Activated CD4-positive, alpha-beta T cell treated with anti-CD3 and anti-CD28 coated beads, Interleukin-2, amount 10 ng/mL, durations not matched to agents 7 days and 5 days (primary cell): ENCODE results near the gene ZFP36L1. TPM values are rescaled to one million over a fixed set of nuclear protein-coding genes. Genes with fewer than 3 reads are reported as not detected.
A peak's percentile ranks its signal among the peaks of the same experiment; 100 is the strongest.
"Not testable (repeated sequence)": the region's sequence is repeated elsewhere in the genome, so short reads cannot be mapped to it uniquely, and the experiment has no call there.

ENCODE experiments used
- CTCF ChIA-PET: fragments of 350-600 bp; sonication (Branson Sonifier 250); formaldehyde crosslinking; loops from one replicate; lab custom pipeline; 2021; ENCODE audit warnings: antibody characterized with exemption; lab: Charles Lee
- POLR2A ChIA-PET: fragments of 350-600 bp; sonication (Branson Sonifier 250); formaldehyde crosslinking; loops from one replicate; lab custom pipeline; 2021; ENCODE audit warnings: antibody characterized with exemption; lab: Charles Lee
- DNase-seq: peaks from one replicate; pipeline ENCODE4 v3.0.0-alpha.2; 2020
- H3K27ac Mint-ChIP-seq: one replicate; pipeline ENCODE4 v1.8.0; 2021; ENCODE audit warnings: mild to moderate bottlenecking, moderate library complexity, mixed read lengths
- H3K27me3 Mint-ChIP-seq: one replicate; pipeline ENCODE4 v1.8.0; 2021; ENCODE audit warnings: mixed read lengths
- H3K36me3 Mint-ChIP-seq: one replicate; pipeline ENCODE4 v1.8.0; 2021; ENCODE audit warnings: low read depth, mixed read lengths
- H3K4me1 Mint-ChIP-seq: one replicate; pipeline ENCODE4 v1.8.0; 2021; ENCODE audit warnings: mixed read lengths
- H3K4me3 Mint-ChIP-seq: one replicate; pipeline ENCODE4 v1.8.0; 2021; ENCODE audit warnings: mild to moderate bottlenecking, moderate library complexity, mixed read lengths
- H3K9me3 Mint-ChIP-seq: one replicate; pipeline ENCODE4 v1.8.0; 2021; ENCODE audit warnings: mixed read lengths
- total RNA-seq, 2 experiments: library from RNA; stranded (reverse); gene quantifications; one replicate each; pipeline ENCODE4 v1.2.3, GENCODE V29; 2021

The ZFP36L1 gene
- total RNA-seq, 2 experiments from 2014 or later: 81.7 to 82.2 TPM

DNA sequence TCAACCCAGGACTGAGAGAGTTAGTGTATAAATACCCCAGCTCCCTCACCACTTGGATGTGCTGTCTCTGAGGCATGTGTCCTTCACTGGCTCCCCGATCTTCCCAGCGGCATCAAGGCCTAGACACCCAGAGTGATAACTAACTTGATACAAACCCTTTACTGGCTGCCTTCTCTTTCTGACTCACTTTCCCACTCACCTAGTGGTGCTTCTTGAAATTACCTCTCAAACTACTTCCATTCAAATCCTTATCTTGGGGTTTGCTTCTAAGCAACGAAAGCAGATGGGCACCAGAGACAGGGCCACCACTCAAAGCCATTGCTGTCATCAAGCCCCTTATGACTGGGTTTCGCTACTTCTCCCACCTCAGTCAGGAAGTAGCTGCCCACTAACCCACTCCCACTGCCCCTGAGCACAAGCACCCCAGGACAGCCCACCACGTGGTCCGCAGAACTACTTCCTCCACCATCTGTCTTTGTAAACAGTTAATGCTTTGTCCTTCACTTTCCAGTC, 17.2 kb downstream of the ZFP36L1 start:
- H3K4me1 Mint-ChIP-seq: peaks cover 67% of the 10 kb centered on the region
- no peaks in the 10 kb centered on the region for H3K27me3 Mint-ChIP-seq
- POLR2A ChIA-PET: no interaction called here
- H3K9me3 Mint-ChIP-seq: peaks cover 10% of the 10 kb centered on the region
- H3K27ac Mint-ChIP-seq: peak overlapping the region; percentile 14
- peaks cover 20% of the 10 kb centered on the region for H3K36me3 Mint-ChIP-seq
- no peak overlapping the region for H3K4me3 Mint-ChIP-seq
- no peak for DNase-seq
- CTCF ChIA-PET: interaction anchor here (0.8 to 3.3 kb wide), 4 partner anchors 9 to 41 kb away, joined by 3 to 13 read pairs (median 6); no protein-coding TSS in a partner anchor

DNA sequence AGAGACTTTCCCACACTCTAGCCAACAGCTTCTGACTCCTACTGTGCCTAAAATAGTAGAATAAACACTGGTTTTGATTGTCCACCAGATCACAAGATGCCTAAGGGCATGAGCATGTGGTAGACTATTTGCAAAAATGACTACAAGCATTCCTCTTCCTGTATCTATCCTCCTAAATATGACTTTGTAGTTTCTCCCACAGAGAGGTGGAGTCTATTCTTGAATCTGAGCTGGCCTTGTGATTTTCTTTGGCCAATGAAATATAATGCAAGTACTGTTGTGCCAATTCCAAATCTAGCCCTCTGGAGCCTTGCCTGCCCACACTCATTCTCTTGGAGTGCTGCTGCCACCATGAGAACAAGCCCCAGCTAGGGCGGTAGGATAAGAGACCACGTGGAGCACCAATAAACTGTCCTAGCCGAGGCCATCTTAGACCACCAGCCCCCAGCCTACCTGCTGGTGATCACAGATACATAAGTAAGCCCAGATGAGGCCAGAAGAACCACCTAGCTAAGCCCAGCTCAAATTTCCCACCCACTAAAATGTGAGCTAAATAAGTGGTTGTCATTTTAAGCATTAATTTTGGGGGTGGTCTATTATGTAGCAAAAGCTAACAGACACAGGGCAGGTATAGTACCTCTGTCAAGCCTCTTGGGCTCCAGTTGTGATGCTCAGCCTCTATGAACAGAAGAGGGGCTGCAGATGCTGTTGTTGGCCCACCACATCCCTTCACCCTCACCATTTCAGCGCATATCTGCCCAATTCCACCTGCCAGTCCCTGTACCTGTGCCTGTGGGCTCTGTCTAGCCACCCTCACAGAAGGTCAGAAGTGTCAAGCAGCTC, 17.9 kb downstream of the ZFP36L1 start:
- peaks cover 65% of the 10 kb centered on the region for H3K4me1 Mint-ChIP-seq
- DNase-seq: no peak

DNA sequence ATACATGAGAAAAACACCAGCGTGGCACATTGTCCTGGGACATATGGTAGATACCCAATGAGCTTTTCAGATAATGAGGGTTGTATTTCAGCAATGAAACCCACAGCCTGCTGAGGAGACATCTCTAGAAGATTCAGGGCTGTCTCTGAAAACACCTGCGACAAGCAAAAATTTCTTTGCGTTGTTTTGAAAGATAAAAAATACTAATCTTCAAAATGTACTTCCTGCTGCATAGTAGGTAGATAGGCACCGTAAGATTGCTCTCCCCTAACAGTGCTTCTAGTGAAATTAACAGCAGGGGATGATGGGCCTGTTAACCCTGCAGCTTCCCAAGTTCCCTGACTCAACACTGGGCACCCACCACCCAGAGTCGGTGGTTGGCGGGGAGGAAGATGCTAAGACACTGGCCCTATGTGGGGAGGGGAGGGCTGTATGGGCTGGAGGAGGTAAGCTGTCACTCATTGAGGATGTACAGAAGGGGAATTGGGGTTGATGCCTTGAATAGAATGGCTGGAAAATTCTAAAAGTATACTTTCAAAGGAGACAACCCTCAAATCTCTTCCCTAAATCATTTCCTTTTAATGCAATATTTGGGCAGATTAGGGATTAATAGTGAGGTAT, 20.0 kb downstream of the ZFP36L1 start:
- POLR2A ChIA-PET: no interaction called here
- CTCF ChIA-PET: interaction anchor here (1.0 to 2.4 kb wide), 5 partner anchors 7 to 44 kb away, joined by 3 to 9 read pairs (median 7); no protein-coding TSS in a partner anchor
- Mint-ChIP-seq H3K27ac (peak overlapping the region; percentile 75), H3K4me1 (peaks cover 47% of the 10 kb centered on the region), H3K9me3 (peaks cover 10% of the 10 kb centered on the region), H3K27me3 (no peaks in the 10 kb centered on the region), H3K36me3 (peaks cover 20% of the 10 kb centered on the region), H3K4me3 (no peak overlapping the region)
- DNase-seq: no peak

More for the DNA sequence above, 17.9 kb downstream of the ZFP36L1 start:
- H3K27me3 Mint-ChIP-seq: no peaks in the 10 kb centered on the region
- no peak overlapping the region for H3K4me3 Mint-ChIP-seq
- POLR2A ChIA-PET: no interaction called here
- H3K27ac Mint-ChIP-seq: peak overlapping the region; percentile 14
- peaks cover 10% of the 10 kb centered on the region for H3K9me3 Mint-ChIP-seq
- H3K36me3 Mint-ChIP-seq: peaks cover 20% of the 10 kb centered on the region
- CTCF ChIA-PET: interaction anchor here (0.8 to 3.3 kb wide), 4 partner anchors 9 to 41 kb away, joined by 3 to 13 read pairs (median 6); no protein-coding TSS in a partner anchor

DNA sequence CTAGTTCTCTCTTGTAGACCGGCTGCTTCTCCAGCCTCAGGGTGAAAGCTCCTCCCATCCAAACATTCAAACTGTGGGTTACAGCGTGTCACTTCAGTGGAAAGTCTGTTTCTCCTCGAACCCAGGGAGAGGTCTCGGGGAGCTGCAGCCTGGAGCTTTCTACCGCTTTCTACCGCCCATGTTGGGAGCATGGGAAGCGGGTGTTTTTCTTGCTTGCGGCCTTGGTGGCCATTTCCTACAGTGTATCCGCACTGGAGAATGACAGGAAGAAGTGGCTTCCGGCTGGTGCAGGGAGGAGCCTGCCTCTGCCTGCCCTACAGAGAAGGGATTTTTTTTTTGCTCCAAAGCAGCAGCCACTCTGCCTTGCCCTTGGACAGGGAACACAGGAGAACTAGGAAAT, 21.2 kb downstream of the ZFP36L1 start:
- Mint-ChIP-seq H3K27ac (peak overlapping the region; percentile 87), H3K36me3 (peaks cover 20% of the 10 kb centered on the region), H3K9me3 (peaks cover 10% of the 10 kb centered on the region), H3K4me1 (peaks cover 46% of the 10 kb centered on the region), H3K27me3 (no peaks in the 10 kb centered on the region), H3K4me3 (peak overlapping the region; percentile 44)
- ChIA-PET CTCF (interaction anchor here (0.6 to 2.4 kb wide), 7 partner anchors 8 to 115 kb away, joined by 3 to 9 read pairs (median 6); no protein-coding TSS in a partner anchor), POLR2A (interaction anchor here (0.6 kb wide), 1 partner anchor 34 kb away, joined by 11 read pairs; no protein-coding TSS in a partner anchor)
- DNase-seq: peak; percentile 46

DNA sequence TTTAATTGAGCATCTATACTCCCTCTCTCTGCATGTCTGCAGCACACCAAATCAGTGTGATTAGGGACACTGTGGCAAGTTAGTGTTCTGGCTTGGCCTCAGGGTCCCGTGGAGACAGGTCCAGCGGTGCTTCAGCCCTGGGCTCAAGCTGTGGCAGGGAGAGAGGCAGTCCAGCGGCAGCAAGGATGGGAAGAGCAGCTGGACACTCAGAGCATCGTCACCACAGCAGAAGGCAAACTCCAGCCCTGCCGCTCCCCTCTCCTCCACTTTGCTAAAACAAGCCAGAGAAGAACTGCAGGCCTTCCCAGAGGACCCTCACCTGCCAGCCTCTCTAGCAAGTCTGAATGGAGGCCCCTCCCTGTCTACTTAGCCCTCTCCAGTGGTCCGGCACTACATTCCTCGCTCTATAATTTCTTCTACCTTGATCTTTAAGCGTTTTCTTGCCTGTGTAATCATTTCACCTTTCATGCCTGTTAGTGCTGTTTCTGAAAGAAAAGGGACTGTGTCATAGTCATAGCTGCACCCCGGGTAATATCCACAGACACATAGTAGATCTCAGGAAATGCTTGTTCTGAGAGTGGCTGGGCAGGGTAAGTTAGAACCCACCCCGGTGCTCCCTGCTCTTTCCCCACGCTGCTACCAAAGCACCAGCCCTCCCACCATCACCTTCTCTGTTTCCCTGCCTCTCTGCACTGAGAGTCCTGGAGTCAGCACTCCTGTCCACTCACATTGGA, 22.1 kb downstream of the ZFP36L1 start:
- peaks cover 44% of the 10 kb centered on the region for H3K4me1 Mint-ChIP-seq
- ChIA-PET POLR2A (no interaction called here), CTCF (interaction anchor here (2.1 to 2.4 kb wide), 3 partner anchors 9 to 46 kb away, joined by 7 to 9 read pairs (median 7); no protein-coding TSS in a partner anchor)
- H3K9me3 Mint-ChIP-seq: peaks cover 9% of the 10 kb centered on the region
- H3K36me3 Mint-ChIP-seq: peaks cover 16% of the 10 kb centered on the region
- no peaks in the 10 kb centered on the region for H3K27me3 Mint-ChIP-seq
- H3K4me3 Mint-ChIP-seq: no peak overlapping the region
- DNase-seq: no peak
- H3K27ac Mint-ChIP-seq: peak overlapping the region; percentile 87

DNA sequence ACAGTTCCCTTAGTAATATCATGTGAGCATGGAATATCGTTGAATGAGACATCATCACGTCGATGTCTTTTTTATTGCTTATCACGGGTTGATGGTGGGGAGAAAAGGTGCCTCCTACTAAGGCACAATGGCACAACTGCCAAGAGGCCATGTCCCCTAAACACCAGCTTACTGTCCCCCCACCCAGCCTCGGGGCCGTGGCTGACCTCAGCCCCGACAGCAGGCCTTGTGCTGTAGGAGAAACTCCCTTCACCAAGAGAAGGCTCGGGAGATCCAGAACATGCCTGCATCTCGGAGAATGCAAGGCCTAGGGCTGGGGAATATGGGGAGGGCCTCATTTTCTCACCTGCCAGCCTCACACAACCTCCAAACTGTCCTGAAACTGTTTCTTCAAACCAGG, 22.8 kb downstream of the ZFP36L1 start:
- ChIA-PET CTCF (interaction anchor here (0.9 kb wide), 1 partner anchor 10 kb away, joined by 3 read pairs; no protein-coding TSS in a partner anchor), POLR2A (no interaction called here)
- no peak for DNase-seq
- Mint-ChIP-seq H3K36me3 (peaks cover 11% of the 10 kb centered on the region), H3K4me3 (no peak overlapping the region), H3K4me1 (peaks cover 47% of the 10 kb centered on the region), H3K27me3 (no peaks in the 10 kb centered on the region), H3K9me3 (peaks cover 7% of the 10 kb centered on the region), H3K27ac (no peak overlapping the region)

DNA sequence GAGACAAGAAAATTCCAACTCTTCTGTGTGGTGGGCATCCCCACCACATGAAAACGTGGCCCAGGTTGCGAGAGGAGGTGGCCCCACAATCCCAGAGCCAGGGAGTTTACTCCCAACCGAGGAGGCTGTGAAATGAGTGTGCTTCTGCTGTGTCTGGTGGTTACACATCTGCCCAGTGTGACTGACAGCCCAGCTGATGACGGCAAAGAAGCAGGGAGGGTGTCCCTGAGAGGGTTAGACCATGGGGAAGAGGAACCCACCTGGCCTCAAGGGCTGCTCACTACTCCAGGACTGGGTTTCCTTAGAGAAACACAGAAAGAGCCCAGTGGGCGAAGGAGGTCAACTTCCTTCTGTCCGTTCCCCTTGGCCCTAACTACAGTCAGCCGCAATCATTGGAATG, 24.6 kb downstream of the ZFP36L1 start:
- Mint-ChIP-seq H3K36me3 (peaks cover 1% of the 10 kb centered on the region), H3K9me3 (no peaks in the 10 kb centered on the region), H3K27ac (no peak overlapping the region), H3K27me3 (no peaks in the 10 kb centered on the region), H3K4me1 (peaks cover 43% of the 10 kb centered on the region), H3K4me3 (no peak overlapping the region)
- ChIA-PET POLR2A (no interaction called here), CTCF (interaction anchor here (0.8 kb wide), 1 partner anchor 14 kb away, joined by 3 read pairs; no protein-coding TSS in a partner anchor)
- DNase-seq: no peak

DNA sequence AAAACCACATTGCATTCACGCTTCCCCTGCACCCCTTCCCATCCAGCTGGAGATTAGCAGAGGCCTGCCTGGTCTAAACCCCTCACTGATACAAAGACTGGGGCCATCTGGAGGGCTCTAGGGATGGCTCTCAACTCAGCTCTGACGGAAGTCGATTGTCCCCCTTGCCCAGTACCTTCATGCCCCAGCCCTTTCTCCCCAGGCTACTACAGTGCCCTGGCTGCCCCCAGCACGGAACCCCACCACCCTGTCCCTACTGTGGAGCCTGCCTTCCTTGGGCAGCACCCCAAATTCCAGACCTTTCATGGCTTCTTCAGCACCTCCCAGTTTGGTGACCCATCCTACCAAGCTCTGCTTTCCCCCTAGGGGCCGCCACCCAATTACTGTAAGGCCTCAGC, 25.6 kb downstream of the ZFP36L1 start:
- no peaks in the 10 kb centered on the region for H3K36me3 Mint-ChIP-seq
- no peaks in the 10 kb centered on the region for H3K27me3 Mint-ChIP-seq
- H3K4me3 Mint-ChIP-seq: no peak overlapping the region
- CTCF ChIA-PET: interaction anchor here (0.8 to 1.2 kb wide), 2 partner anchors 13 to 23 kb away, joined by 3 read pairs; no protein-coding TSS in a partner anchor
- no peaks in the 10 kb centered on the region for H3K9me3 Mint-ChIP-seq
- no peak overlapping the region for H3K27ac Mint-ChIP-seq
- POLR2A ChIA-PET: no interaction called here
- no peak for DNase-seq
- peaks cover 33% of the 10 kb centered on the region for H3K4me1 Mint-ChIP-seq

DNA sequence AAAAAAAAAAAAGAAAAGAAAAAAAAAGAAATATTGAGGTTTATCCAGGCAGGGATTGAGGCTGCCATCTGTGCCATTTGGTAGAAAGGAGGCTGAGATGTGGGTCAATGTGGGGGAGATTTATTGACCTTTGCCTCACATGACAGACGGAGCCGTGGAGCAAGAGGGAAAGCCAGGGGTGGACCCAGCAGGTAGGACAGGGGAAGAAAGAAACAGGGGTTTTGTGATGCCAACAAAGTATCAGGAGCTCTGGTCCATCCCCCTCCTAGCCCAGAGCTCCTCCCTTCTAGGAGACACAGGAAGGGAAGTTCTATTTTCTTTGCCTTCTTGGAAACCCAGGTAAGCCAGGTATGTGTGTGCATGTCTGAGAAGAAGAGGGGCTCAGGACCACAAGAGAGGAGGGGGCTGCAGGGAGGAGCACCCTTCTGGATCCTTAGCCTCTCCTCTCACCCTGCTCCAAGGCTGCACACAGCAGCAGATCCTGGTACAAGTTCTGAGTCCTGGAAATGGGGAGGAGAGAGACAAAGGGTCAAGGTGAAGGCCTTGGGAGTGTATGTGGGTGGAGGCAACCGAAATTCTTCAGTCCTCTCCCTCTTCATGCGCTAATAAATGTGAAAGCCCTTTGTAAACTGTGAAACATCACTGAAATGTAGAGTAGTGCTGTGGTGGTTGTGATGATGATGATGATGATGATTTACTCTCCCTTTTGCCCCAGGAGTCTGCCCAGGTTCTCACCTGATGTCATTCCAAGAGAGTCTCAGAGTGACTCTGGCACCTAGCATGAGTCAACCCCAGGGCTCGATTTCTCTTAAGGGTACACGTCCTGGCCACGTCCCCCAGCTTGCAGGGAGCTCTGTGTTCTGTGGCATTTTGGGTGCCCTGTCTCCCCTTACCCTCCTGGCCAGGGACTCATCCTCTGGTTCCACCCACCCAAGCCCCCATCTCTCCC, 26.3 kb downstream of the ZFP36L1 start:
- no peaks in the 10 kb centered on the region for H3K36me3 Mint-ChIP-seq
- no peak overlapping the region for H3K4me3 Mint-ChIP-seq
- H3K27ac Mint-ChIP-seq: peak overlapping the region; percentile 25
- DNase-seq: no peak
- H3K27me3 Mint-ChIP-seq: peaks cover 2% of the 10 kb centered on the region
- H3K9me3 Mint-ChIP-seq: no peaks in the 10 kb centered on the region
- peaks cover 28% of the 10 kb centered on the region for H3K4me1 Mint-ChIP-seq
- POLR2A ChIA-PET: no interaction called here
- CTCF ChIA-PET: interaction anchor here (0.6 to 1.2 kb wide), 2 partner anchors 22 to 24 kb away, joined by 3 read pairs; no protein-coding TSS in a partner anchor

DNA sequence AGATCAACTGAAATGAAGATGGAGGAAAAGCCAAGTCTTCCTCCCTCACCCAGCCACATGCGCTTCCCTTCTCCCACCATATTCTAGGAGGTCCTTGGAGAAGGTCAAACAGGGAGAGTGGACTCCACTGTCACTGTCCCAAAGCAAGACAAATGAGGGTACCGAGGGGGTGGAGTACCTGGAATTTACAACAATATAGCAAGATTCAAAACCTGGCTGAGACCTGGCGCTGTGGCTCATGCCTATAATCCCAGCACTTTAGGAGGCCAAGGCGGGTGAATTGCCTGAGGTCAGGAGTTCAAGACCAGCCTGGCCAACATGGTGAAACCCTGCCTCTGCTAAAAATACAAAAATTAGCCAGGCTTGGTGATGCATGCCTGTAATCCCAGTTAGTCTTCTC, 29.0 kb downstream of the ZFP36L1 start:
- POLR2A ChIA-PET, H3K9me3 Mint-ChIP-seq, H3K27me3 Mint-ChIP-seq, DNase-seq, H3K36me3 Mint-ChIP-seq, H3K27ac Mint-ChIP-seq, H3K4me3 Mint-ChIP-seq: not testable (repeated sequence)
- peaks cover 14% of the 10 kb centered on the region for H3K4me1 Mint-ChIP-seq
- CTCF ChIA-PET: interaction anchor here (1.0 kb wide), 1 partner anchor 26 kb away, joined by 3 read pairs; no protein-coding TSS in a partner anchor
